Caco-2 (cell line): ENCODE data around the gene ENTPD2. TPM values are rescaled to one million over a fixed set of nuclear protein-coding genes. Genes with fewer than 3 reads are reported as not detected.
A peak's percentile ranks its signal among the peaks of the same experiment; 100 is the strongest.

ENCODE experiments used
- BruUV-seq: library from RNA; stranded (reverse); fragments of 400-500 nt; replicated peaks from 2 replicates; lab custom pipeline; 2021; lab: Mats Ljungman, UMichigan
- CTCF ChIA-PET: fragments of 300-600 bp; sonication (Branson Sonifier 250); formaldehyde crosslinking; loops from one replicate; lab custom pipeline; 2022; ENCODE audit warnings: antibody characterized with exemption; lab: Charles Lee
- POLR2A ChIA-PET: fragments of 300-600 bp; sonication (Branson Sonifier 250); formaldehyde crosslinking; loops from one replicate; lab custom pipeline; 2022; ENCODE audit warnings: antibody characterized with exemption; lab: Charles Lee
- DNase-seq, 2 experiments: peaks; one replicate each; pipeline versions ENCODE4 v3.0.0 to v3.0.0-alpha.2; 2020 to 2022
- H3K27me3 ChIP-seq: replicated peaks from 2 replicates; pipeline ENCODE4 v1.6.0; 2011; ENCODE audit warnings: low read length; ENCODE audit not compliant: control insufficient read depth, insufficient read depth
- H3K36me3 ChIP-seq: 2 replicates; pipeline ENCODE4 v1.5.1; 2011; ENCODE audit warnings: low read length; ENCODE audit not compliant: control insufficient read depth, insufficient read depth
- H3K4me1 ChIP-seq: fragments of 250-450 bp; sonication (Bioruptor Pico); 2 replicates; pipeline ENCODE4 v1.5.1; 2020; ENCODE audit warnings: mild to moderate bottlenecking
- H3K4me3 ChIP-seq: 2 replicates; pipeline ENCODE4 v1.5.1; 2011; ENCODE audit warnings: low read depth, mild to moderate bottlenecking, control low read depth, low read length
- H3K9me3 ChIP-seq: fragments of 250-450 bp; sonication (Bioruptor Pico); 2 replicates; pipeline ENCODE4 v1.5.1; 2020; ENCODE audit warnings: mild to moderate bottlenecking, moderate library complexity
- H3K27ac Mint-ChIP-seq: one replicate; pipeline ENCODE4 v1.8.0; 2022; ENCODE audit warnings: mixed read lengths; ENCODE audit not compliant: unreplicated experiment
- H3K27me3 Mint-ChIP-seq: one replicate; pipeline ENCODE4 v1.8.0; 2022; ENCODE audit warnings: mixed read lengths; ENCODE audit not compliant: insufficient read depth, unreplicated experiment
- H3K36me3 Mint-ChIP-seq: one replicate; pipeline ENCODE4 v1.8.0; 2022; ENCODE audit warnings: mild to moderate bottlenecking, mixed read lengths; ENCODE audit not compliant: insufficient read depth, unreplicated experiment
- H3K4me1 Mint-ChIP-seq: one replicate; pipeline ENCODE4 v1.8.0; 2022; ENCODE audit warnings: low read depth, mixed read lengths; ENCODE audit not compliant: unreplicated experiment
- H3K4me3 Mint-ChIP-seq: one replicate; pipeline ENCODE4 v1.8.0; 2022; ENCODE audit warnings: mild to moderate bottlenecking, moderate library complexity, mixed read lengths; ENCODE audit not compliant: unreplicated experiment
- H3K9me3 Mint-ChIP-seq: one replicate; pipeline ENCODE4 v1.8.0; 2022; ENCODE audit warnings: mixed read lengths; ENCODE audit not compliant: unreplicated experiment
- CTCF ChIP-seq, 2 experiments: fragments of 200-600 bp in 1 of 2; IDR thresholded peaks; 1 replicate in 1 of 2; 2 replicates in 1 of 2; pipeline versions ENCODE4 v1.5.1 to v1.8.0; 2011 to 2022; ENCODE audit warnings: antibody characterized with exemption in 1 of 2, control low read depth in 1 of 2, inconsistent platforms in 1 of 2, low read depth in 1 of 2, low read length in 1 of 2, mild to moderate bottlenecking in 1 of 2, moderate library complexity in 1 of 2; ENCODE audit not compliant: insufficient read depth in 1 of 2, severe bottlenecking in 1 of 2, unreplicated experiment in 1 of 2
- intact Hi-C: fragments of 100-400 bp; cut with micrococcal nuclease; formaldehyde crosslinking; loops from one replicate; pipeline ENCODE4 v1.10.0; 2022; ENCODE audit not compliant: unreplicated experiment
- total RNA-seq: library from RNA; stranded (reverse); gene quantifications from 2 replicates; pipeline ENCODE4 v1.2.3, GENCODE V29; 2022

ENTPD2 gene
- total RNA-seq, 1 experiment from 2014 or later: 2.9 TPM

DNA sequence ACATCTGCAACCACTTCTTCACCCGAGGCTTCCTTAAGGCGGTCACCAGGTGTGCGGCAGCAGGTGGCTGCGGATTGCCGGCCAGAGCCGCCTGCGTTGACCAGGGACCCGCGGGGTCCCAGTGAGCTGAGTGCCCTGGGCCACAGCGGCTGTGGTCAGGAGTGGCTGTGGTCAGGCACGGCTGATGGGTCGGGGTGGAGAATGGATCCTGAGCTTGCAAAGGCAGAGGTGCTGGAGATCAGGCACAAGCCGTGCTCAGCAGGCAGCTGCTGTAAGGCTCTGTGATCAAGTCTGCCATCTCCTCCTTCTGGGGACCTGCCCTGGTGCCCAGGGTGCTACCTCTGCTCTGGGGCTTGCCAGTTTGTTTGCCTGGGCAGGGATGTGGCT, 25.5 kb upstream of the ENTPD2 start:
- BruUV-seq: no TSS peak

DNA sequence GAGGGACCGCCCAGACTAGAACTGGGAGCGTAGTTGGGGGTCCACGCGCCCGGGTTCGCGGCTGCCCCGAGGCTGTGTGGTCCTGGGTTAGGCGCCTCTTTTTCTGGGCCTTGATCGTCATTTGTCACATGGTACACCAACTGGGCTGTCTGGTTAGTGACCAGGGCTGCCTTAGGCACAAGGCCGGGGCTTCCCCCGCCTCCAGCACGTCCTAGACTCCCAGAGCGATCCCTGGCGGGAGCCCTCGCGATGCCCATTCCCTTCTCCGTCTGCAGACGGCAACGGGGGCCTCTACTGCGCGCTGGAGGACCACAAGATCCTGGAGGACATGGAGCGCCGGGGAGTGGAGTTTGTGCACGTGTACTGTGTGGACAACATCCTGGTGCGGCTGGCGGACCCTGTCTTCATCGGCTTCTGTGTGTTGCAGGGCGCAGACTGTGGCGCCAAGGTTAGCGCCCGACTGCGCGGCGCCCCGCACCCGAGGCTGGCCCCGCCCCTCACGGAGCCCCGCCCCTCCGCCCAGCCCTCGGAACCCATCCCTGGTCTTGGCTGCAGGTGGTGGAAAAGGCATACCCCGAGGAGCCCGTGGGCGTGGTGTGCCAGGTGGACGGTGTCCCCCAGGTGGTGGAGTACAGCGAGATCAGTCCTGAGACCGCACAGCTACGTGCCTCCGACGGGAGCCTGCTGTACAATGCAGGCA, 25.0 kb upstream of the ENTPD2 start:
- Histone ChIP-seq H3K4me1 (peaks cover 13% of the 10 kb centered on the region), H3K4me3 (no peak overlapping the region; the same call in 1 of the 2 replicates), H3K9me3 (no peaks in the 10 kb centered on the region), H3K27me3 (no peaks in the 10 kb centered on the region), H3K36me3 (peaks cover 1% of the 10 kb centered on the region)
- no peaks in the 10 kb centered on the region for H3K4me1 Mint-ChIP-seq
- peaks cover 12% of the 10 kb centered on the region for H3K36me3 Mint-ChIP-seq
- intact Hi-C loops: no loop called here
- TF ChIP-seq CTCF (IDR thresholded peaks at IDR 0.05; ENCODE audit: insufficient read depth in 1 of 2, low read depth in 1 of 2, low read length in 1 of 2, severe bottlenecking in 1 of 2, unreplicated experiment in 1 of 2): no peak
- DNase-seq: no peak
- no peaks in the 10 kb centered on the region for H3K9me3 Mint-ChIP-seq
- H3K4me3 Mint-ChIP-seq: peak overlapping the region; percentile 60
- ChIA-PET CTCF (no interaction called here), POLR2A (no interaction called here)
- H3K27me3 Mint-ChIP-seq: no peaks in the 10 kb centered on the region
- no peak overlapping the region for H3K27ac Mint-ChIP-seq
- BruUV-seq: no TSS peak

More for the DNA sequence above, 25.5 kb upstream of the ENTPD2 start:
- no peaks in the 10 kb centered on the region for H3K27me3 Mint-ChIP-seq
- DNase-seq: no peak
- Histone ChIP-seq H3K9me3 (no peaks in the 10 kb centered on the region), H3K4me3 (no peak overlapping the region), H3K4me1 (peaks cover 8% of the 10 kb centered on the region), H3K27me3 (no peaks in the 10 kb centered on the region), H3K36me3 (peaks cover 1% of the 10 kb centered on the region)
- TF ChIP-seq CTCF (IDR thresholded peaks at IDR 0.05; ENCODE audit: insufficient read depth in 1 of 2, low read depth in 1 of 2, low read length in 1 of 2, severe bottlenecking in 1 of 2, unreplicated experiment in 1 of 2): no peak
- no peaks in the 10 kb centered on the region for H3K9me3 Mint-ChIP-seq
- no peak overlapping the region for H3K27ac Mint-ChIP-seq
- intact Hi-C loops: no loop called here
- H3K36me3 Mint-ChIP-seq: peaks cover 12% of the 10 kb centered on the region
- POLR2A ChIA-PET: no interaction called here
- peak overlapping the region; percentile 34 for H3K4me3 Mint-ChIP-seq
- CTCF ChIA-PET: no interaction called here
- H3K4me1 Mint-ChIP-seq: no peaks in the 10 kb centered on the region

DNA sequence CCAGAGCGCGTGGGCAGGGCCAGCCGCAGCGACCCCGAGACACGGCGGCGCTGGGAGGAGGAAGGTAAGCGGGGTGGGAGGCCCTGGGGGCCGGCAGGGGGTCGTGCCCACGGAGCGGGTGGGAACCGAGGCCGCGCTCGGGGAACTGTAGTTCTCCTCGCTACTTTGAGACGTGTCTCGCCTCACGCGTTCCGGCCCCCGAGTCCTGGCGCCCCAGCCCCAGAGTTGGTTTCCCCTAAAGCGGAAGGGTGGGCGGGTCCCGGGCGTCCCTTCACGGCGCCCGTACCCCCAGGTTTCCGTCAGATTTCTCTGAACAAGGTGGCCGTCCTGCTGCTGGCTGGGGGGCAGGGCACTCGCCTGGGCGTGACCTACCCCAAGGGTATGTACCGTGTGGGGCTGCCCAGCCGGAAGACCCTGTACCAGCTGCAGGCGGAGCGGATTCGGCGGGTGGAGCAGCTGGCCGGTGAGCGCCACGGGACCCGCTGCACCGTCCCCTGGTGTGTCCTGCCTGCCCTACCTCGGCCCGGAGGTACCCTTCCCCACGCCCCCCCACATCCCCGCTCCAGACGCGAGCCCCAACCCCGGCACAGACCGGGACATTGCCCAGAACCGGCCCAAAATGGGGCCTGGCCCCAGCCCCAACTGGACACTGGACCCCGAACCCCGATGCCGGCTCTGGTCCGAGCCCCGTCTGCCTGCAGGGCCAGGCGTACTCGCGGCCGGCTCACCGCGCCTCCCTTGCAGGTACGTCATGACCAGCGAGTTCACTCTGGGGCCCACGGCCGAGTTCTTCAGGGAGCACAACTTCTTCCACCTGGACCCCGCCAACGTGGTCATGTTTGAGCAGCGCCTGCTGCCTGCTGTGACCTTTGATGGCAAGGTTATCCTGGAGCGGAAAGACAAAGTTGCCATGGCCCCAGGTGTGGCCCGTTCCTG, 24.2 kb upstream of the ENTPD2 start:
- no peak for DNase-seq
- POLR2A ChIA-PET: no interaction called here
- Histone ChIP-seq H3K36me3 (peaks cover 1% of the 10 kb centered on the region), H3K4me3 (peak overlapping the region; percentile 75), H3K9me3 (no peaks in the 10 kb centered on the region), H3K4me1 (peaks cover 17% of the 10 kb centered on the region), H3K27me3 (no peaks in the 10 kb centered on the region)
- peak overlapping the region; percentile 60 for H3K4me3 Mint-ChIP-seq
- BruUV-seq: TSS peak; percentile 23
- intact Hi-C loops: no loop called here
- H3K27ac Mint-ChIP-seq: no peak overlapping the region
- CTCF ChIA-PET: interaction anchor here (2.3 kb wide), 1 partner anchor 10 kb away, joined by 13 read pairs; no protein-coding TSS in a partner anchor
- no peaks in the 10 kb centered on the region for H3K9me3 Mint-ChIP-seq
- peaks cover 12% of the 10 kb centered on the region for H3K36me3 Mint-ChIP-seq
- H3K4me1 Mint-ChIP-seq: no peaks in the 10 kb centered on the region
- no peaks in the 10 kb centered on the region for H3K27me3 Mint-ChIP-seq
- no peak for TF ChIP-seq CTCF (IDR thresholded peaks at IDR 0.05; ENCODE audit: insufficient read depth in 1 of 2, low read depth in 1 of 2, low read length in 1 of 2, severe bottlenecking in 1 of 2, unreplicated experiment in 1 of 2)
